AG04449 (cell line): ENCODE data around the gene LRRC25.

ENCODE experiments used
- CTCF ChIA-PET: fragments of 350-600 bp; formaldehyde crosslinking; extraction: SDS; loops from one replicate; lab custom pipeline; 2021; ENCODE audit warnings: antibody characterized with exemption; lab: Yijun Ruan, JAX
- POLR2A ChIA-PET: fragments of 400-600, 350-600 bp; formaldehyde crosslinking; extraction: SDS; loops from one replicate; lab custom pipeline; 2020; ENCODE audit warnings: antibody characterized with exemption, inconsistent platforms; lab: Yijun Ruan, JAX
- DNase-seq: peaks from one replicate; pipeline ENCODE4 v3.0.0-alpha.2; 2010; ENCODE audit warnings: low read depth, low spot score
- H3K4me3 ChIP-seq: 2 replicates; pipeline ENCODE4 v1.5.1; 2011; ENCODE audit warnings: low read depth, mild to moderate bottlenecking, control low read depth, low read length
- CTCF ChIP-seq: IDR thresholded peaks from one replicate; pipeline ENCODE4 v1.5.1; 2011; ENCODE audit warnings: mild to moderate bottlenecking, moderate library complexity, low read length, control low read depth, inconsistent platforms; ENCODE audit not compliant: insufficient read depth; ENCODE audit errors: missing control alignments

Gene LRRC25

GRCh38 chr19:18443831-18444230 lies 46.4 kb upstream of the LRRC25 start:
- POLR2A ChIA-PET, result no interaction called here
- CTCF ChIA-PET, result interaction anchor here (1.4 to 1.8 kb wide), 3 partner anchors 10 to 403 kb away, joined by 6 to 9 read pairs (median 7); no protein-coding TSS in a partner anchor

GRCh38 chr19:18443406-18443805 lies 46.0 kb upstream of the LRRC25 start:
- ChIA-PET CTCF (interaction anchor here (1.3 to 1.8 kb wide), 4 partner anchors 8 to 404 kb away, joined by 5 to 14 read pairs (median 8); no protein-coding TSS in a partner anchor), POLR2A (no interaction called here)
- DNase-seq, result no peak

More at GRCh38 chr19:18443831-18444230, 46.4 kb upstream of the LRRC25 start:
- no peak overlapping the region for H3K4me3 ChIP-seq
- no peak for TF ChIP-seq CTCF
- DNase-seq, result no peak

GRCh38 chr19:18442941-18443340 lies 45.5 kb upstream of the LRRC25 start:
- POLR2A ChIA-PET, result no interaction called here
- no peak for TF ChIP-seq CTCF
- no peak overlapping the region for H3K4me3 ChIP-seq
- DNase-seq, result no peak
- CTCF ChIA-PET, result interaction anchor here (1.3 to 1.8 kb wide), 4 partner anchors 8 to 404 kb away, joined by 5 to 14 read pairs (median 8); no protein-coding TSS in a partner anchor

More at GRCh38 chr19:18443406-18443805, 46.0 kb upstream of the LRRC25 start:
- no peak for TF ChIP-seq CTCF
- no peak overlapping the region for H3K4me3 ChIP-seq

- ChIA-PET POLR2A (no interaction called here), CTCF (interaction anchor here (1.3 to 1.8 kb wide), 4 partner anchors 9 to 405 kb away, joined by 5 to 14 read pairs (median 8); no protein-coding TSS in a partner anchor)
- TF ChIP-seq CTCF, result no peak
- no peak overlapping the region for H3K4me3 ChIP-seq
- no peak for DNase-seq
Measured at GRCh38 chr19:18441804-18442788, 44.7 kb upstream of the LRRC25 start.

GRCh38 chr19:18440936-18441803 lies 43.7 kb upstream of the LRRC25 start:
- no peak overlapping the region for H3K4me3 ChIP-seq
- no peak for TF ChIP-seq CTCF
- CTCF ChIA-PET, result interaction anchor here (0.8 to 2.8 kb wide), 4 partner anchors 10 to 91 kb away, joined by 3 to 27 read pairs (median 4); no protein-coding TSS in a partner anchor
- no peak for DNase-seq
- POLR2A ChIA-PET, result no interaction called here
